Vagina (tissue), 2 donors: ENCODE measurements around the gene SIRPD.

Experiments
- CTCF ChIP-seq, 3 experiments: fragments of 450-650 bp in 2 of 3; fragments of 200-600 bp in 1 of 3; sonication (generic) in 1 of 3; IDR thresholded peaks; one replicate each; pipeline ENCODE4 v1.5.1; 2017 to 2019; ENCODE audit warnings: antibody characterized with exemption in 3 of 3, mild to moderate bottlenecking in 2 of 3, moderate library complexity in 2 of 3
- POLR2AphosphoS5 ChIP-seq, 2 donors: sonication (generic); formaldehyde crosslinking; IDR thresholded peaks; one replicate each; pipeline ENCODE4 v1.9.0; 2017; ENCODE audit warnings: antibody characterized with exemption in 2 of 2, mild to moderate bottlenecking in 2 of 2, low read depth in 1 of 2; ENCODE audit not compliant: insufficient read depth in 1 of 2

DNA sequence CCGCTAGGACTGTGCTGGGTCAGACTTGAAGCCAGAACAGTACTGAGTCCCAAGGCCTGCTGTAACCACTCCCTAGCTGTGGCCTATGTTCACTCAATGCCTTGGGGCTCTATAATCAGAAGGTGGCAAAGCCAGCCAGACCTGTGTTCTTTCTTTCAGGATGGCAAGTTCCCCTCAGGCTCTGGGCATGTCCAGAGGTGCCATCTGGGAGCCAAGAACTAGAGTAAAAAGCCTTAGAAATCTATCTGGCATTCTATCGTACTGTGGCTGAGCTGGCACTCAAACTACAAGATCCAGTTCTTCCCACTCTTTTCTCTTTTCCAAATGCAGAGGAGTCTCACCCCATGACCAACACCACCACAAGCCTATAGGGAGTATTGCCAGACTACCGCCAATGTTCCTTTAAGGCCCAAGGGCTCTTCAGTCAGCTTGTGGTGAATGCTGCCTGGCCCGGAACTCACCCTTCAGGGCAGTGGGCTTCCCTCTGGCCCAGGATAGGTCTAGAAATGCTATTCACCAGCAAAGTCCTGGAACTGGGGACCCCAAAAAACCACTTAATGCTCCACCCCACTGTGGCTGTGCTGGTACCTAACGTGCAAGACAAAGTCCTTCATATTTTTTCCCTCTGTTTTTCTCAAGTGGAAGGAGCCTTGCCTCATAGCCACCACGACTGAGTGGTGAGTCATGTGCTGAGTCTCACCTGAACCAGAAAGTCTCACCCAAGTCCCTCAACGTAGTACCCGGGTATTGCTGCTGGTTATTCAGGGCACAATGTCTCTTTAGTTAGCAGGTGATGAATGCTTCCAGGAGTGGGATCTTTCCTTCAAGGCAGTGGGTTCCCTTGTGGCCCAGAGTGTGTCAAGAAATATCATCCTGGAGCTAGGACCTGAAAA lies 57.7 kb downstream of the SIRPD start:
- TF ChIP-seq POLR2AphosphoS5 (IDR thresholded peaks at IDR 0.05; ENCODE audit: insufficient read depth in 1 of 2, low read depth in 1 of 2) (no peak), CTCF (IDR thresholded peaks at IDR 0.05) (no peak)
